ENCODE results near the gene GALT. TPM values are rescaled to one million over a fixed set of nuclear protein-coding genes. Genes with fewer than 3 reads are reported as not detected.

The GALT gene
- total and polyA plus RNA-seq, 3 experiments from 2014 or later: 41.7 to 43.0 (median 42.8) TPM

GRCh38 chr9:34607331-34607730 lies 39.1 kb upstream of the GALT start:
- Histone ChIP-seq H3K9me3 (ENCODE audit: low read length) (no peaks in the 10 kb centered on the region), H3K36me3 (ENCODE audit: insufficient read depth, low read length) (no peaks in the 10 kb centered on the region), H3K27ac (ENCODE audit: low read depth, low read length) (no peak overlapping the region), H3K4me1 (ENCODE audit: insufficient read depth, low read length) (peaks cover 13% of the 10 kb centered on the region), H3K4me3 (ENCODE audit: low read length) (no peak overlapping the region), H3K27me3 (ENCODE audit: insufficient read depth, low read length, poor library complexity, severe bottlenecking) (no peaks in the 10 kb centered on the region)
- Mint-ChIP-seq H3K36me3 (peaks cover 0 to 11% (median 4%) of the 10 kb centered on the region in 3 donors), H3K27ac (no peak overlapping the region), H3K9me3 (no peaks in the 10 kb centered on the region), H3K27me3 (no peaks in the 10 kb centered on the region), H3K4me3 (no peak overlapping the region), H3K4me1 (peaks cover 14 to 23% (median 20%) of the 10 kb centered on the region in 3 donors)
- POLR2A ChIA-PET: no interaction called here
- DNase-seq: no peak
- CTCF ChIA-PET: interaction anchor here (1.3 to 6.9 kb wide), 3 partner anchors 10 to 27 kb away, joined by 7 to 47 read pairs (median 7); no protein-coding TSS in a partner anchor

GRCh38 chr9:34610434-34611206 lies 35.9 kb upstream of the GALT start:
- H3K27ac ChIP-seq (ENCODE audit: low read depth, low read length): no peak overlapping the region
- H3K36me3 ChIP-seq (ENCODE audit: insufficient read depth, low read length): no peaks in the 10 kb centered on the region
- no peaks in the 10 kb centered on the region for H3K9me3 ChIP-seq (ENCODE audit: low read length)
- POLR2A ChIA-PET: interaction anchor here (0.6 to 1.6 kb wide), 5 partner anchors 10 to 51 kb away, joined by 3 to 7 read pairs (median 5); partner anchors contain the start of genes DCTN3, GALT and SIGMAR1
- Mint-ChIP-seq H3K4me1 (peaks cover 22 to 32% (median 26%) of the 10 kb centered on the region in 3 donors), H3K9me3 (no peaks in the 10 kb centered on the region), H3K4me3 (peak overlapping the region in 6 of 7 donors; percentile 65 to 94 (median 86)), H3K27ac (peak overlapping the region in 5 of 8 donors; percentile 48 to 95 (median 81)), H3K36me3 (peaks cover 0 to 33% (median 4%) of the 10 kb centered on the region in 3 donors), H3K27me3 (peaks cover 0 to 2% of the 10 kb centered on the region in 2 donors)
- H3K4me3 ChIP-seq (ENCODE audit: low read length): peak overlapping the region; percentile 90
- H3K4me1 ChIP-seq (ENCODE audit: insufficient read depth, low read length): peaks cover 22% of the 10 kb centered on the region
- DNase-seq: no peak
- CTCF ChIA-PET: interaction anchor here (0.6 to 1.9 kb wide), 5 partner anchors 10 to 232 kb away, joined by 3 to 29 read pairs (median 6); partner anchors contain the start of gene DCTN3
- no peaks in the 10 kb centered on the region for H3K27me3 ChIP-seq (ENCODE audit: insufficient read depth, low read length, poor library complexity, severe bottlenecking)

- no peaks in the 10 kb centered on the region for H3K9me3 ChIP-seq (ENCODE audit: low read length)
- Mint-ChIP-seq H3K36me3 (peaks cover 0 to 40% (median 7%) of the 10 kb centered on the region in 3 donors), H3K27me3 (peaks cover 0 to 2% of the 10 kb centered on the region in 2 donors), H3K4me1 (peaks cover 22 to 32% (median 26%) of the 10 kb centered on the region in 3 donors), H3K4me3 (peak overlapping the region; percentile 85 to 94 (median 88)), H3K9me3 (no peaks in the 10 kb centered on the region), H3K27ac (peak overlapping the region; percentile 88 to 99 (median 93))
- ChIA-PET POLR2A (interaction anchor here (0.6 to 1.6 kb wide), 5 partner anchors 9 to 50 kb away, joined by 3 to 7 read pairs (median 5); partner anchors contain the start of genes DCTN3, GALT and SIGMAR1), CTCF (interaction anchor here (0.6 to 1.9 kb wide), 5 partner anchors 9 to 232 kb away, joined by 3 to 29 read pairs (median 6); partner anchors contain the start of gene DCTN3)
- no peaks in the 10 kb centered on the region for H3K27me3 ChIP-seq (ENCODE audit: insufficient read depth, low read length, poor library complexity, severe bottlenecking)
- peaks cover 22% of the 10 kb centered on the region for H3K4me1 ChIP-seq (ENCODE audit: insufficient read depth, low read length)
- peak overlapping the region; percentile 85 for H3K27ac ChIP-seq (ENCODE audit: low read depth, low read length)
- peak in 1 of 5 donors; percentile 17 for DNase-seq
- peak overlapping the region; percentile 90 for H3K4me3 ChIP-seq (ENCODE audit: low read length)
- H3K36me3 ChIP-seq (ENCODE audit: insufficient read depth, low read length): peaks cover 3% of the 10 kb centered on the region
These were observed 35.1 kb upstream of the GALT start for GRCh38 chr9:34611251-34611810.

DNA sequence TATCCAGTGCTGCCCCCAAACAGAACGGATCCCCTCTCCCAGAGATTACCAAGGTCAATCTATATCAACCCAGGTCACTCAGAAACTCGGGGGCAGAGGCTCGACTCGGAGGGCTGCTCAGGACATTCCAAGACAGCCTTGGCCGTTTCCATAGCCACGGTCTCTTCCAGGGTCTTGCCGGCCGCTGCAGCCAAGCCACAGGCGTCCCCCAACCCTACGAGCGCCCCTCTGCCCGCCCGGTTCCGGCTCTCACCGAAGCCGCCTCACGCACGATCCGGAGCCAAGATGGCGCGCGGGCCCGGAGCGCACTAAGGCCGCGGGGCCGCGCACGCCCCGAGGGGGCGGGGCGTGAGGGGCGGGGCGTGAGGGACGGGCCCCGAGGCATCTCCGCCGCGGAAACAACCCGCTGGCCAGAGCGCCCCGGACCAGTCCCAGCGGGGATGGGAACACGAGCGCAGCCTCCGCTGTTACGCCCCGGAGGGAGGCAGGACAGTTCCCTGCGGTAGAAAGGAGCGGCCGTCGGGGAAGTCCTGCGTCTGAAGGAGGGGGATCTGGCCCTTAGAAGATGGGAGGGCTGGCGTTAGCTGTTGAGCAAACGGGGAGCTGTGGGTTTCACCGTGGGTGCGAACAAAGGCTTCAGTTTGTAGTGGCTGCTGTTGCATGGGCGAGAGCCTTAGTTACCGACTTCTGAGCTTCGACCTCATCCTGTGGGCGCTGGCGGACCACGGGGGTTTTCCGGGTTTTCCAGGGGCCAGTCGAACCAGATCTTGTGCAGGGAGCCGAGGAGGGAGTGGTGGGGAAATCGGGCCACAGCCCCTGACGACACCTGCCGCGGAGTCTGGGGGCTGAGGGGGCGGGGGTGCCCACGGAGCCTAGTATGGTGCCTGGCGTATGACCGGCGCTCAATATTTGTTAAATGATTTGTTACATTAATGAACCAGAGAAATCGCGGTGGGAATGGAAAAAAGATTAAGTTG lies 34.4 kb upstream of the GALT start, which contains the start of gene RPP25L:
TSS of gene RPP25L (minus strand) at position 287 of the 977 bp plus-strand sequence. CDS start 801 bp downstream, outside the sequence.
- Mint-ChIP-seq H3K27me3 (peaks cover 0 to 2% of the 10 kb centered on the region in 2 donors), H3K4me1 (peaks cover 22 to 32% (median 26%) of the 10 kb centered on the region in 3 donors), H3K4me3 (peak within 1 kb of the TSS; percentile 85 to 94 (median 88)), H3K9me3 (no peaks in the 10 kb centered on the region), H3K36me3 (peaks cover 0 to 47% (median 12%) of the 10 kb centered on the region in 3 donors), H3K27ac (peak within 1 kb of the TSS; percentile 88 to 99 (median 93))
- CTCF ChIA-PET: interaction anchor here (0.6 to 1.9 kb wide), 14 partner anchors 8 to 233 kb away, joined by 3 to 29 read pairs (median 6); partner anchors contain the start of genes CCL27, DCTN3, GALT and SIGMAR1
- DNase-seq: peak; percentile 79 to 88 (median 86)
- Histone ChIP-seq H3K36me3 (ENCODE audit: insufficient read depth, low read length) (peaks cover 6% of the 10 kb centered on the region), H3K27me3 (ENCODE audit: insufficient read depth, low read length, poor library complexity, severe bottlenecking) (no peaks in the 10 kb centered on the region), H3K4me3 (ENCODE audit: low read length) (peak within 1 kb of the TSS; percentile 90), H3K9me3 (ENCODE audit: low read length) (no peaks in the 10 kb centered on the region), H3K4me1 (ENCODE audit: insufficient read depth, low read length) (peaks cover 22% of the 10 kb centered on the region), H3K27ac (ENCODE audit: low read depth, low read length) (peak within 1 kb of the TSS; percentile 85)
- POLR2A ChIA-PET: interaction anchor here (0.6 to 1.6 kb wide), 8 partner anchors 8 to 53 kb away, joined by 3 to 13 read pairs (median 5); partner anchors contain the start of genes DCTN3, GALT and SIGMAR1

GRCh38 chr9:34612788-34613390 lies 33.6 kb upstream of the GALT start:
- POLR2A ChIA-PET: interaction anchor here (0.6 to 1.1 kb wide), 5 partner anchors 7 to 34 kb away, joined by 3 to 13 read pairs (median 4); partner anchors contain the start of genes DCTN3, GALT and SIGMAR1
- H3K9me3 ChIP-seq (ENCODE audit: low read length): no peaks in the 10 kb centered on the region

GRCh38 chr9:34615132-34615531 lies 31.3 kb upstream of the GALT start:
- DNase-seq: no peak
- Histone ChIP-seq H3K27ac (ENCODE audit: low read depth, low read length) (no peak overlapping the region), H3K36me3 (ENCODE audit: insufficient read depth, low read length) (peaks cover 16% of the 10 kb centered on the region), H3K9me3 (ENCODE audit: low read length) (no peaks in the 10 kb centered on the region), H3K4me1 (ENCODE audit: insufficient read depth, low read length) (peaks cover 35% of the 10 kb centered on the region), H3K27me3 (ENCODE audit: insufficient read depth, low read length, poor library complexity, severe bottlenecking) (no peaks in the 10 kb centered on the region), H3K4me3 (ENCODE audit: low read length) (no peak overlapping the region)
- H3K4me1 Mint-ChIP-seq: peaks cover 35 to 47% (median 35%) of the 10 kb centered on the region in 3 donors
- peak overlapping the region in 1 of 7 donors; percentile 15 for H3K4me3 Mint-ChIP-seq
- peak overlapping the region in 1 of 8 donors; percentile 81 for H3K27ac Mint-ChIP-seq
- no peaks in the 10 kb centered on the region for H3K9me3 Mint-ChIP-seq
- ChIA-PET CTCF (interaction anchor here (0.7 to 2.7 kb wide), 7 partner anchors 9 to 23 kb away, joined by 3 to 20 read pairs (median 5); partner anchors contain the start of gene SIGMAR1), POLR2A (no interaction called here)
- H3K27me3 Mint-ChIP-seq: peaks cover 0 to 2% of the 10 kb centered on the region in 2 donors
- peaks cover 6 to 67% (median 10%) of the 10 kb centered on the region in 3 donors for H3K36me3 Mint-ChIP-seq

More at GRCh38 chr9:34612788-34613390, 33.6 kb upstream of the GALT start:
- Mint-ChIP-seq H3K4me1 (peaks cover 22 to 32% (median 26%) of the 10 kb centered on the region in 3 donors), H3K27me3 (peaks cover 0 to 2% of the 10 kb centered on the region in 2 donors), H3K4me3 (peak overlapping the region; percentile 85 to 94 (median 88)), H3K9me3 (no peaks in the 10 kb centered on the region), H3K36me3 (peaks cover 4 to 55% (median 14%) of the 10 kb centered on the region in 3 donors), H3K27ac (peak overlapping the region; percentile 3 to 95 (median 92))
- H3K4me3 ChIP-seq (ENCODE audit: low read length): peak overlapping the region; percentile 90
- peaks cover 14% of the 10 kb centered on the region for H3K36me3 ChIP-seq (ENCODE audit: insufficient read depth, low read length)
- CTCF ChIA-PET: interaction anchor here (0.7 to 2.7 kb wide), 19 partner anchors 8 to 612 kb away, joined by 3 to 29 read pairs (median 6); partner anchors contain the start of genes CCL27, DCTN3, GALT and IL11RA
- H3K27ac ChIP-seq (ENCODE audit: low read depth, low read length): peak overlapping the region; percentile 85
- H3K27me3 ChIP-seq (ENCODE audit: insufficient read depth, low read length, poor library complexity, severe bottlenecking): no peaks in the 10 kb centered on the region
- peak; percentile 61 to 75 (median 63) for DNase-seq
- peaks cover 22% of the 10 kb centered on the region for H3K4me1 ChIP-seq (ENCODE audit: insufficient read depth, low read length)

All from CD8-positive, alpha-beta memory T cell (primary cell).